DND-41 (cell line): ENCODE results near the gene CDH1.

Source experiments
- ATAC-seq: fragments of 200-7000 bp; cut with Tn5 transposase; 3 replicates; pipeline ENCODE4 v1.9.1; 2021; ENCODE audit warnings: low read depth; ENCODE audit not compliant: insufficient read depth
- DNase-seq: peaks from one replicate; pipeline ENCODE4 v3.0.0-alpha.2; 2020
- H2AFZ ChIP-seq: 2 replicates; pipeline ENCODE4 v1.6.0; 2012; ENCODE audit warnings: low read depth, low read length
- H3K27ac ChIP-seq: 2 replicates; pipeline ENCODE4 v1.5.1; 2012; ENCODE audit warnings: low read length, inconsistent platforms
- H3K27me3 ChIP-seq: fragments of 200-600 bp; sonication (generic); 2 replicates; pipeline ENCODE4 v1.6.0; 2012; ENCODE audit warnings: low read length, mild to moderate bottlenecking, inconsistent platforms; ENCODE audit not compliant: insufficient read depth, poor library complexity
- H3K36me3 ChIP-seq: 2 replicates; pipeline ENCODE4 v1.5.1; 2012; ENCODE audit warnings: low read length, inconsistent platforms; ENCODE audit not compliant: insufficient read depth
- H3K4me1 ChIP-seq: 2 replicates; pipeline ENCODE4 v1.5.1; 2012; ENCODE audit warnings: mild to moderate bottlenecking, low read length; ENCODE audit not compliant: insufficient read depth
- H3K4me2 ChIP-seq: 2 replicates; pipeline ENCODE4 v1.6.0; 2012; ENCODE audit warnings: mild to moderate bottlenecking, moderate library complexity, low read length, inconsistent platforms; ENCODE audit not compliant: insufficient read depth
- H3K4me3 ChIP-seq, 2 experiments: fragments of 200-600 bp in 1 of 2; shearing (Covaris generic) in 1 of 2; 2 replicates each; pipeline ENCODE4 v1.5.1; 2012 to 2016; ENCODE audit warnings: inconsistent platforms in 2 of 2, low read length in 2 of 2, mild to moderate bottlenecking in 2 of 2, low read depth in 1 of 2, moderate library complexity in 1 of 2
- H3K79me2 ChIP-seq: 2 replicates; pipeline ENCODE4 v1.6.0; 2012; ENCODE audit warnings: low read length, inconsistent platforms; ENCODE audit not compliant: insufficient read depth
- H3K9ac ChIP-seq: 2 replicates; pipeline ENCODE4 v1.6.0; 2012; ENCODE audit warnings: low read depth, mild to moderate bottlenecking, inconsistent platforms, low read length, moderate library complexity
- H3K9me3 ChIP-seq: 2 replicates; pipeline ENCODE4 v1.5.1; 2012; ENCODE audit warnings: low read length, moderate library complexity, mild to moderate bottlenecking, inconsistent platforms; ENCODE audit not compliant: insufficient read depth, severe bottlenecking
- H4K20me1 ChIP-seq: 2 replicates; pipeline ENCODE4 v1.6.0; 2012; ENCODE audit warnings: low read length; ENCODE audit not compliant: insufficient read depth
- CTCF ChIP-seq: IDR thresholded peaks from 2 replicates; pipeline ENCODE4 v1.5.1; 2012; ENCODE audit warnings: borderline replicate concordance, low read length, moderate library complexity, mild to moderate bottlenecking; ENCODE audit not compliant: poor library complexity, severe bottlenecking; ENCODE audit errors: extremely low read depth
- EZH2 ChIP-seq: IDR thresholded peaks from 3 replicates; pipeline ENCODE4 v1.6.1; 2012; ENCODE audit warnings: borderline replicate concordance, low read depth, mild to moderate bottlenecking, moderate library complexity, low read length, inconsistent platforms; ENCODE audit not compliant: severe bottlenecking

Gene CDH1

GRCh38 chr16:68873635-68874471, 136.8 kb downstream of the CDH1 start:
- no peaks in the 10 kb centered on the region for H3K4me1 ChIP-seq
- H3K36me3 ChIP-seq: peaks cover 34% of the 10 kb centered on the region
- H3K4me2 ChIP-seq: no peak overlapping the region
- no peaks in the 10 kb centered on the region for H3K9me3 ChIP-seq
- no peak overlapping the region for H3K4me3 ChIP-seq
- H3K9ac ChIP-seq: no peak overlapping the region
- H3K27me3 ChIP-seq: no peaks in the 10 kb centered on the region
- H3K79me2 ChIP-seq: no peaks in the 10 kb centered on the region
- TF ChIP-seq EZH2 (no peak), CTCF (no peak)
- no peak for DNase-seq
- ATAC-seq: no peak
- H4K20me1 ChIP-seq: no peaks in the 10 kb centered on the region
- no peak overlapping the region for H2AFZ ChIP-seq
- H3K27ac ChIP-seq: no peak overlapping the region

GRCh38 chr16:68875871-68876270, 138.8 kb downstream of the CDH1 start:
- H3K4me1 ChIP-seq: no peaks in the 10 kb centered on the region
- peaks cover 43% of the 10 kb centered on the region for H3K36me3 ChIP-seq
- ATAC-seq (no peak), DNase-seq (no peak)
- no peaks in the 10 kb centered on the region for H4K20me1 ChIP-seq
- no peaks in the 10 kb centered on the region for H3K9me3 ChIP-seq
- H3K9ac ChIP-seq: no peak overlapping the region
- no peak overlapping the region for H3K4me2 ChIP-seq
- H3K4me3 ChIP-seq: no peak overlapping the region
- H2AFZ ChIP-seq: no peak overlapping the region
- no peaks in the 10 kb centered on the region for H3K27me3 ChIP-seq
- TF ChIP-seq EZH2 (no peak), CTCF (no peak)
- H3K79me2 ChIP-seq: no peaks in the 10 kb centered on the region
- no peak overlapping the region for H3K27ac ChIP-seq

- no peak for DNase-seq
- H3K27me3 ChIP-seq: no peaks in the 10 kb centered on the region
Observed at GRCh38 chr16:68883685-68884084, 146.6 kb downstream of the CDH1 start.

More at GRCh38 chr16:68883685-68884084, 146.6 kb downstream of the CDH1 start:
- no peak overlapping the region for H2AFZ ChIP-seq
- H3K36me3 ChIP-seq: peaks cover 21% of the 10 kb centered on the region; the same call in 1 of the 2 replicates
- no peak overlapping the region for H3K4me3 ChIP-seq
- no peak for ATAC-seq
- no peak overlapping the region for H3K27ac ChIP-seq
- no peak overlapping the region for H3K4me2 ChIP-seq
- H4K20me1 ChIP-seq: no peaks in the 10 kb centered on the region
- no peak overlapping the region for H3K9ac ChIP-seq
- no peaks in the 10 kb centered on the region for H3K9me3 ChIP-seq
- no peaks in the 10 kb centered on the region for H3K4me1 ChIP-seq
- TF ChIP-seq CTCF (no peak), EZH2 (no peak)
- no peaks in the 10 kb centered on the region for H3K79me2 ChIP-seq
